ENCODE results near the gene STK26.
"Not testable (repeated sequence)": the region's sequence is repeated elsewhere in the genome, so short reads cannot be mapped to it uniquely, and the experiment has no call there.

STK26 gene

DNA sequence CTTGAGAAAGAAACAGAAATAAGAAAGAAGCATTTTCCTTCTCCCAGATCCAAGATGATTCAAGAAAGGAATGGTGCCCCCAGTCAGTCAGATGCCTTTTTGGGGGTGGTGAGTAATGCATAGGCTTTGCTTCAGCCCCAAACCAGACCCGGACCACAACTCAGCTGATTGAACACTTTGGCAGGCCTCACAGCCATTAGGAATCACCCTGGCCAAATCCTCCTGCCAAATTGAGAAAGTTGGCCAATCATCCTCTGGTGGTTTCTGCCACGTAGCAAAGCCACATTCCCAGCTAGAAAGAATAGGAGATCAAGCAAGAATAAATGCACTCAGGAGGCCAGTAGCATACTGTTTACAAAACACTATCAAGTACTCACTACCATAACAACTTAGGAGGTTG is 71.1 kb downstream of the STK26 start:
- DNase-seq (ENCODE audit: low read depth): no peak

DNA sequence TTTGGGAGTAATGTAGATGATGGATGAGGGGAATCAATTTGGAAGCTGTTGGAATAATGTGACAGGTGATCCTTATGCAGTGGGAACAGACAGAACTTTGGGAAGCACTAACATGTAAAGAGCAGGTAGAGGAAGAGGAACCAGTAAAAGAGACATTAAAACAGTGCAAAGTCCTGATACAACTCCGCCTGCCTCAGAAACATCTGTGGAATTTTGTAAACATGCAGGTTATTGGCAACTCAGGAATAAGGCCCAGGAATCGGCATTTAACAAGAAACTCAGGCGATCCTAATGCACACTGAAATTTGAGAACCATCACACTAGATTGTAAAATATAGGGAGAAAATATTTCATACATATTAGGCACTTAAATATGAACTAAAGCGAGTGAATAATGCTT is 75.6 kb downstream of the STK26 start:
- DNase-seq (ENCODE audit: low read depth): not testable (repeated sequence)

DNA sequence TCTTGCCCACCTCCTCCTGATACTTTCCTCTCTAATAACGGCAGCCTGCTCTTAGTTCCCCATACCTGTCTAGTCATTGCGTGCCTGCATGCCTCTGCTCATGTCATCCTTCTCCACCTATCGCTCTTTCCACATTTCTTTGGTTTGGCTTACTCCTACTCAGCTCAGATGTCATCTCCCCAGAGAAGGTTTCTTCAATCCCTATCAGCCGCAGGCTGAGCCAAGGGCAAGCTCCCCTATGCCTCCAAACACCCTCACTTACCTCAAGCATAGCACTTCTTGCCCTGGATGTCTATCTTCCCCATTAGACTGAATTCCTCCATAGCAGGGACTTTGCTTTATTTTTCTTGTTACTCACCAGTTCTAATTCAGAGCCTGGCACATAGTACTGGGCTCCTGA is 78.1 kb downstream of the STK26 start:
- DNase-seq (ENCODE audit: low read depth): no peak

DNA sequence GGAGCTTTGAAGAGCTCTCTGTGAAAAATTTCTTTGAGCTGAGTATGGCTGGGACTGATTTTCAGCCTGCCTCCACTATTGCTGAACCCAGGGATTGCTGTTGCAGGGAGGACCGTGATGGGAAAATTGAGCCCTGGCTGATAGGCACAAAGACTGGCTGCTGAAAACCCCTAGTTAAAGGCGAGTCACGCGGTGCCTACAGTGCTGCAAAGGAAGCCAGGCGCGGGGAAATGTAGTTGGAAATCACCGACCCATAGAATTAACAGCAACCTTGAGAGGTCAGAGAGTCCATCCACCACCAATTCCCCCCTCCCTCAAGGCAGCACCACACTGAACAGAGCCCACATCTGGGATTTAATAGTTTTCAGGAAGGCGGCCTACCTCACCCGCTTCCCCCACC is 78.7 kb downstream of the STK26 start:
- no peak for DNase-seq (ENCODE audit: low read depth)

DNA sequence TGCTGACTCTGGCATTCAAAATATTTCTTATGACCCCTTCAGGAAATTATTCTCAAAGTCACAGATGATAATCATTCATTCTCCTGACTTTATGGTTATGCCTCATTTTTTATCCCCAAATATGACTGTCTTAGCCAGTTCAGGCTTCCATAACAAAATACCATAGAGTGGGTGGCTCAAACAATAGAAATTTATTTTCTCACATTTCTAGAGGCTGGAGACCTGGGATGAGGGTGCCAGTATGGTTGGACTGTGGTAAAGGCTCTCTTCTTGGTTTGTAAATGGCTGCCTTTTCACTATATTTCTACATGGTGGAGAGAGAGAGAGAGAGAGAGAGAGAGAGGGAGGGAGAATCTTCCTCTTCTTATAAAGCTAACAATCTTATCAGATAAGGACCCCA is 84.2 kb downstream of the STK26 start:
- no peak for DNase-seq (ENCODE audit: low read depth)

DNA sequence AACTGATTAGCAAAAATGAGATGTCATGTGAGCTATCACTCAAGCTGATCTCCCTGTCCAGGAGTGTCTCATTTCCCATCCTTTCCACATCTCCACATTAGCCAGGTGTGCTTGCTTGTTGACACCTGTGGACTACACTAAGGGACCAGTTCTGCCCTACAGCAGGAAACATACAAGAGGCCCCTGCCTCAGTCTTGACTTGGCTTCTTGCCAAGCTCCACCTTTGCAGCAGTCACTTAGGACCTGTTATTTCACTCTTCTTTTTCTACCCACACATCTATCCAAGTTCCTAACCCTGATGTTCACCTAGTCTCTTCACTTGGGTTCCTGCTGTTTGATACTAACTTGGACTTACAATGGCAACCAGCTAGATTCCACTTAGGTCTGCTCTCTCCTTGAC is 91.5 kb downstream of the STK26 start:
- no peak for DNase-seq (ENCODE audit: low read depth)

DNA sequence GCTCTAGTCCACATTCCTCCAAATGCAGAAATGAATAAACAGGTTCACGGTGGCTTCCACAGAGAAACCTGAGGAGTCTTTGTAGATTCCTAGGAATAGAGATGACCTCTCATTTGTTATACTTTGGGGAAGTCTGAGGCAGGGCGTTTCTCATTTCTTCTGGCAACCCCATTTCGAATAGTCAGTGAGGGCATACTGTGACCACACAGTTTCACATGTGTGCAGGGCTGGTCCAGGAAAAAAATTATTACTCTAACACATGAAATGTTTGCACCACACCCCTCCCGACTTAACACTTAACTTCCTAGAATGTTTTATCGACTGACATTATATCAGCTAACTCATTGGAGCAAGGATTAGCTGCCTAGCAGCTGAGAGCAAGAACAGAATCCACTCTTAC is 92.7 kb downstream of the STK26 start:
- no peak for DNase-seq (ENCODE audit: low read depth)

DNA sequence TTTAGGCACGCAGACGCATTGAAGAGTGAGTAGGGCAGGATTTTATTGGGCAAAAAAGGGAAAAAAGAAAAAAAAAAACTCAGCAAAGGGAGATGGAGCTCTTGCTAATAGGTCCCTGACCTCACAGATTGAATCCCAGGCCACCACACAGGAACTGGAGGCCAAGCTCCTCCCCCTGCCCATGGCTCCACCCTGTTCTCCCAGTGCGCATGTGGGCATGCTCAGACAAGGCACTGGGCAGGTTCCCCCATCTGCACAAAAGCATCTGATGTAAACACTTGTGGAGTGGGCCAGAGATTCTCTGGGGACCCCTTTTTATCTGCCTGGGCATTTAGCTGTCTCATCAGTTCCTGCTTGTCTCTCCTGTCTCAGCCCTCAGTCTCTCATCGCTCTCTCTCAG is 95.3 kb downstream of the STK26 start:
- no peak for DNase-seq (ENCODE audit: low read depth)

DNA sequence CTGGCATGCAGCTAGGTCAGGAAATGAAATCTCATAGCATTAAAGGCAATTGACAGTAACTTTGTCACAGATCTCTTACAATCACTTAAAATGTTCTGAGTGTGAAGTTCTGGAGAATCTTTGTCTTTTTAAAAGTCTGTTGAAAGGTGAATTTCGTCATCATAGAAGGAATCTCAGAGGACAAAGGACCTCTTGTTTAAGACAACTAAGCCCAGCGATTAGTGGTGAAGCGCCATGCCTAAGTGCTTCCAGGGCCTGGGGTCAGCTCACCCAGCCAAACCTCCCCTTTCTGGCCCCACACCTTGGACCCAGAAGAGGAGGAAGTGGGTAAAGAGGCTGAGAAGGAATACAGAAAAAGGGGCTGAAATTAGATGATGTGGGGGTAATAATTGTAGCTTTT is 96.2 kb downstream of the STK26 start:
- DNase-seq (ENCODE audit: low read depth): no peak

DNA sequence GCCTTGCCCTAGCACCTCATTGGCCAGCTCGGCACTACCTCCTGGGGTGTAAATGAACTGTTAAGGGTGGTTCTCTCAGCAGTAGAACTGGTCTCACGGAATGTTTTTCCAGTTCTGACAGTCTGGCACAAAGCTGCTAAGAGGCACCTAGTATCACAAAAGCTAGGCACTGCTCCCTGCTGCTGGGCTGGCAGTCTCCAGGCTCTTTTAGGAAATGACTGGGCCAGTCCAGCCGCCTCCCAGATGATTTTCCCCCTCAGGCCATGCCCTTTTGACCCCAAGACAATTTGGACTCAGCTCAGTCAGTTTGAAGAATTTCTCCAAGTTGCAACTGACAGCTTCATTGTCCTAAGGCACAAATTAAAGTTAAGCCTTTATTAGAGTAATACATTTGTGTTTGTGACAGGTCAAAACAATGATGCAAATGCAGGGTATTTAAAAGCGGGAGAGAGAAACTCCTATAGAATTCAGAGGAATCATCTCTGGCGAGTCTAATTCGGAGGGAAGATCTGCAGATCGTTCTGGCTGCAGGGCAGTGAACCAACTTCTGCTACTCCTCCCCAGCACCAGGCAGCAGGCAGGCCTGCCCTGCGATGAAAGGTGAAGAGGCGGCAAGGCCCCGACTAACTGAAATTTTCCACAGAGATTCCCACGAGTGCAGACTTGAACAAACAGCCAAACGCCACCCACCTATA is 96.9 kb downstream of the STK26 start:
- DNase-seq (ENCODE audit: low read depth): no peak

DNA sequence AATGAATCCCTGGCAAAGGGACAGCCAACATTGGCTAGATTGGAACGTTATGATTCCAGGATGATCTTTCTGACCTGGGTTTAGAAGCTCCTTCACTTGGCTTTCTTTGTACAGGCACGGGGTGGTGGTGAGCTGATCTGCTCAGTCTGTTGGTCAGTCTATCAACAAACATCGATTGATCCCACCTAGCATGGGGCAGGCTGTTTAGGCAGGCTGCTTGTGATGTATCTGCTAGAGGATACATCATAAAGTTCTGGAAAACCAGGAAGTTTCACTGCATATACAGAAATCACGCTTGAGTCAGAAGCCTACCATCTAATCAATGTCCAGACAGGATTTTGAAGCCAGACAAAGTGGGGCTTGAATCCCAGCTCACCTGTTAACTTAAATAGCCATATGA is 97.8 kb downstream of the STK26 start:
- no peak for DNase-seq (ENCODE audit: low read depth)

All from stimulated activated CD8-positive, alpha-beta memory T cell treated with anti-CD3 and anti-CD28 coated beads, Interleukin-7, amount 100 ng/mL, for 24 hours (primary cell).